Endothelial cell of umbilical vein (primary cell): ENCODE data around the gene IPO13. TPM values are rescaled to one million over a fixed set of nuclear protein-coding genes. Genes with fewer than 3 reads are reported as not detected.

Experiments
- BruUV-seq: library from RNA; stranded (reverse); fragments of 400-500 nt; replicated peaks from 2 replicates; lab custom pipeline; 2021; lab: Mats Ljungman, UMichigan
- CTCF ChIA-PET: fragments of 300-600, 350-600 bp; sonication (Branson Sonifier 250); formaldehyde crosslinking; loops from one replicate; lab custom pipeline; 2021; ENCODE audit warnings: antibody characterized with exemption, inconsistent platforms; lab: Charles Lee
- POLR2A ChIA-PET: fragments of 300-600, 350-600 bp; sonication (Branson Sonifier 250); formaldehyde crosslinking; loops from one replicate; lab custom pipeline; 2021; ENCODE audit warnings: antibody characterized with exemption, inconsistent platforms; lab: Charles Lee
- DNase-seq: peaks from one replicate; pipeline ENCODE4 v3.0.0-alpha.2; 2011; ENCODE audit warnings: low read depth, low spot score
- FAIRE-seq: peaks from 2 replicates; lab custom pipeline; 2011; peaks lifted over from hg19 to GRCh38; lab: Jason Lieb, UNC
- H2AFZ ChIP-seq: 2 replicates; pipeline ENCODE4 v1.6.0; 2012; ENCODE audit warnings: low read depth, low read length, control low read depth, inconsistent platforms
- H3K27ac ChIP-seq: 2 replicates; pipeline ENCODE4 v1.5.1; 2011; ENCODE audit warnings: low read depth, mild to moderate bottlenecking, control low read depth, low read length, moderate library complexity; ENCODE audit not compliant: insufficient read depth
- H3K27me3 ChIP-seq, 2 experiments: 2 replicates each; pipeline versions ENCODE4 v1.6.0 to v1.6.1; 2011; ENCODE audit warnings: low read length in 2 of 2, mixed read lengths in 1 of 2; ENCODE audit not compliant: control insufficient read depth in 2 of 2, insufficient read depth in 2 of 2
- H3K36me3 ChIP-seq, 2 experiments: 2 replicates in 1 of 2; 3 replicates in 1 of 2; pipeline ENCODE4 v1.5.1; 2011; ENCODE audit warnings: low read length in 2 of 2, mild to moderate bottlenecking in 1 of 2, moderate library complexity in 1 of 2; ENCODE audit not compliant: control insufficient read depth in 2 of 2, insufficient read depth in 2 of 2; ENCODE audit errors: extremely low read depth in 1 of 2
- H3K4me1 ChIP-seq: 3 replicates; pipeline ENCODE4 v1.5.1; 2011; ENCODE audit warnings: mild to moderate bottlenecking, low read length; ENCODE audit not compliant: control insufficient read depth, insufficient read depth; ENCODE audit errors: extremely low read depth
- H3K4me2 ChIP-seq: 2 replicates; pipeline ENCODE4 v1.6.1; 2011; ENCODE audit warnings: low read length, control low read depth, mixed read lengths; ENCODE audit not compliant: insufficient read depth
- H3K4me3 ChIP-seq, 3 experiments: fragments of 200-600 bp in 1 of 3; sonication (generic), shearing (Covaris generic) in 1 of 3; replicated peaks in 1 of 3; 2 replicates each; pipeline ENCODE4 v1.5.1; 2011 to 2016; ENCODE audit warnings: control low read depth in 3 of 3, low read length in 3 of 3, mild to moderate bottlenecking in 2 of 3, inconsistent platforms in 1 of 3, low read depth in 1 of 3, moderate library complexity in 1 of 3; ENCODE audit not compliant: insufficient read depth in 1 of 3
- H3K79me2 ChIP-seq: 2 replicates; pipeline ENCODE4 v1.6.0; 2012; ENCODE audit warnings: low read length, inconsistent platforms; ENCODE audit not compliant: control insufficient read depth, insufficient read depth
- H3K9ac ChIP-seq: replicated peaks from 2 replicates; pipeline ENCODE3; 2011; ENCODE audit warnings: low read length, control low read depth; ENCODE audit not compliant: insufficient read depth; ENCODE audit errors: extremely low read depth
- H3K9me1 ChIP-seq: replicated peaks from 3 replicates; pipeline ENCODE4 v1.6.0; 2011; ENCODE audit warnings: mild to moderate bottlenecking, low read length; ENCODE audit not compliant: control insufficient read depth, insufficient read depth; ENCODE audit errors: extremely low read depth
- H3K9me3 ChIP-seq: replicated peaks from 2 replicates; pipeline ENCODE4 v1.5.1; 2012; ENCODE audit warnings: low read length, inconsistent platforms; ENCODE audit not compliant: control insufficient read depth, insufficient read depth
- H4K20me1 ChIP-seq: replicated peaks from 2 replicates; pipeline ENCODE3; 2011; ENCODE audit warnings: mild to moderate bottlenecking, low read length; ENCODE audit not compliant: control insufficient read depth, insufficient read depth; ENCODE audit errors: extremely low read depth
- EZH2 ChIP-seq: IDR thresholded peaks from 2 replicates; pipeline ENCODE4 v1.6.1; 2012; ENCODE audit warnings: borderline replicate concordance, low read depth, mild to moderate bottlenecking, moderate library complexity, low read length, inconsistent platforms; ENCODE audit not compliant: severe bottlenecking
- FOS ChIP-seq: IDR thresholded peaks from 2 replicates; pipeline ENCODE4 v1.6.1; 2011; ENCODE audit warnings: mild to moderate bottlenecking, low read length, moderate library complexity, borderline replicate concordance; ENCODE audit not compliant: insufficient read depth
- GATA2 ChIP-seq: IDR thresholded peaks from 2 replicates; pipeline ENCODE4 v1.7.0; 2011; ENCODE audit warnings: low read depth, mild to moderate bottlenecking, moderate library complexity, mixed read lengths, low read length; ENCODE audit not compliant: insufficient read length, insufficient read depth
- JUN ChIP-seq: IDR thresholded peaks from 2 replicates; pipeline ENCODE4 v1.6.1; 2011; ENCODE audit warnings: borderline replicate concordance, low read depth; ENCODE audit not compliant: insufficient read length, insufficient read depth
- MAX ChIP-seq: IDR thresholded peaks from 2 replicates; pipeline ENCODE4 v1.6.1; 2011; ENCODE audit not compliant: insufficient read depth, insufficient read length
- MYC ChIP-seq: IDR thresholded peaks from one replicate; pipeline ENCODE4 v1.6.1; 2011; ENCODE audit warnings: mild to moderate bottlenecking, low read depth, low read length
- POLR2A ChIP-seq: IDR thresholded peaks from 2 replicates; pipeline ENCODE4 v1.6.1; 2012; ENCODE audit warnings: low read depth, mild to moderate bottlenecking, control low read depth, low read length
- POLR2AphosphoS5 ChIP-seq: IDR thresholded peaks from 2 replicates; pipeline ENCODE4 v1.6.1; 2012; ENCODE audit warnings: low read depth, mild to moderate bottlenecking, control low read depth, low read length, moderate library complexity; ENCODE audit not compliant: insufficient read depth
- dilution Hi-C: fragments of 300-500 bp; cut with MboI; formaldehyde crosslinking; loops from one replicate; pipeline ENCODE4 v1.15.0; 2019; ENCODE audit warnings: low sequenced_read_pairs; ENCODE audit not compliant: extremely low pct_ligation_motif_present
- intact Hi-C: fragments of 100-400 bp; cut with micrococcal nuclease; formaldehyde crosslinking; loops from one replicate; pipeline ENCODE4 v1.10.0; 2022
- polyA plus RNA-seq, 4 experiments: library from polyadenylated mRNA; depleted of rRNA in 3 of 4; stranded (reverse) in 3 of 4; unstranded in 1 of 4; fragments of >200 nt; gene quantifications; 2 replicates each; pipeline versions ENCODE4 v1.2.1 to v1.2.3, GENCODE V29; 2011 to 2012; ENCODE audit warnings: missing spikeins in 1 of 4
- total RNA-seq: library from RNA; stranded (reverse); gene quantifications from 2 replicates; pipeline ENCODE4 v1.2.3, GENCODE V29; 2021
- TF ChIP-seq, protein P1 (sequence below), 2 donors: IDR thresholded peaks; 1 replicate in 1 of 2; 2 replicates in 1 of 2; pipeline ENCODE4 v1.5.1; 2011; ENCODE audit warnings: low read length in 2 of 2, mild to moderate bottlenecking in 2 of 2, moderate library complexity in 2 of 2, control low read depth in 1 of 2, inconsistent platforms in 1 of 2, low read depth in 1 of 2; ENCODE audit not compliant: insufficient read depth in 1 of 2; ENCODE audit errors: extremely low read depth in 1 of 2

IPO13 gene
- total and polyA plus RNA-seq, 2 donors (not counting 3 experiments of a cell fraction or from before 2014, with no cell fraction given) = 28.9 to 29.3 TPM

- peak overlapping the region; percentile 38 for H3K9ac ChIP-seq
- H2AFZ ChIP-seq = peak overlapping the region; percentile 58
- intact Hi-C loops (loop anchor here (1.0 to 5.0 kb wide), 3 partner anchors 11 to 229 kb away; partner anchors contain the start of gene SLC6A9), dilution Hi-C loops (no loop called here)
- peak overlapping the region; percentile 67 for H3K4me2 ChIP-seq
- TF ChIP-seq POLR2A (no peak), MAX (no peak)
- TF ChIP-seq, protein P1, sequence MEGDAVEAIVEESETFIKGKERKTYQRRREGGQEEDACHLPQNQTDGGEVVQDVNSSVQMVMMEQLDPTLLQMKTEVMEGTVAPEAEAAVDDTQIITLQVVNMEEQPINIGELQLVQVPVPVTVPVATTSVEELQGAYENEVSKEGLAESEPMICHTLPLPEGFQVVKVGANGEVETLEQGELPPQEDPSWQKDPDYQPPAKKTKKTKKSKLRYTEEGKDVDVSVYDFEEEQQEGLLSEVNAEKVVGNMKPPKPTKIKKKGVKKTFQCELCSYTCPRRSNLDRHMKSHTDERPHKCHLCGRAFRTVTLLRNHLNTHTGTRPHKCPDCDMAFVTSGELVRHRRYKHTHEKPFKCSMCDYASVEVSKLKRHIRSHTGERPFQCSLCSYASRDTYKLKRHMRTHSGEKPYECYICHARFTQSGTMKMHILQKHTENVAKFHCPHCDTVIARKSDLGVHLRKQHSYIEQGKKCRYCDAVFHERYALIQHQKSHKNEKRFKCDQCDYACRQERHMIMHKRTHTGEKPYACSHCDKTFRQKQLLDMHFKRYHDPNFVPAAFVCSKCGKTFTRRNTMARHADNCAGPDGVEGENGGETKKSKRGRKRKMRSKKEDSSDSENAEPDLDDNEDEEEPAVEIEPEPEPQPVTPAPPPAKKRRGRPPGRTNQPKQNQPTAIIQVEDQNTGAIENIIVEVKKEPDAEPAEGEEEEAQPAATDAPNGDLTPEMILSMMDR (IDR thresholded peaks at IDR 0.05; ENCODE audit: extremely low read depth in 1 of 2, insufficient read depth in 1 of 2, low read depth in 1 of 2, low read length in 2 of 2) = no peak
- H3K27ac ChIP-seq = no peak overlapping the region
- ChIA-PET POLR2A (no interaction called here), CTCF (interaction anchor here (0.9 to 3.0 kb wide), 4 partner anchors 15 to 228 kb away, joined by 3 to 12 read pairs (median 6); partner anchors contain the start of gene ATP6V0B)
- DNase-seq (no peak), FAIRE-seq (no peak)
- peaks cover 0 to 1% of the 10 kb centered on the region in 2 experiments for H3K36me3 ChIP-seq
- BruUV-seq = no TSS peak
- H3K9me1 ChIP-seq = no peaks in the 10 kb centered on the region
- H4K20me1 ChIP-seq = no peaks in the 10 kb centered on the region
- H3K9me3 ChIP-seq = no peaks in the 10 kb centered on the region
- peaks cover 7% of the 10 kb centered on the region for H3K4me1 ChIP-seq
- peak overlapping the region; percentile 39 to 55 (median 49) for H3K4me3 ChIP-seq
- no peaks in the 10 kb centered on the region for H3K79me2 ChIP-seq
- no peaks in the 10 kb centered on the region for H3K27me3 ChIP-seq
These were observed 44.4 kb downstream of the IPO13 start for GRCh38 chr1:43991200-43991475.

- POLR2A ChIA-PET = no interaction called here
- CTCF ChIA-PET = interaction anchor here (0.7 to 3.3 kb wide), 6 partner anchors 11 to 228 kb away, joined by 3 to 14 read pairs (median 6); no protein-coding TSS in a partner anchor
- no TSS peak for BruUV-seq
- H3K9ac ChIP-seq = peak within 1 kb of the TSS; percentile 38
- peak within 1 kb of the TSS; percentile 58 for H2AFZ ChIP-seq
- H3K27ac ChIP-seq = no peak within 1 kb of the TSS
- dilution Hi-C loops (no loop called here), intact Hi-C loops (loop anchor here (1.0 to 5.0 kb wide), 3 partner anchors 11 to 229 kb away; partner anchors contain the start of gene SLC6A9)
- TF ChIP-seq MAX (peak; percentile 11), FOS (no peak), GATA2 (no peak), POLR2A (peak; percentile 41), JUN (no peak), EZH2 (no peak), MYC (no peak), POLR2AphosphoS5 (peak; percentile 39)
- TF ChIP-seq, protein P1 (IDR thresholded peaks at IDR 0.05; ENCODE audit: extremely low read depth in 1 of 2, insufficient read depth in 1 of 2, low read depth in 1 of 2, low read length in 2 of 2) = no peak
- no peaks in the 10 kb centered on the region for H3K9me1 ChIP-seq
- peaks cover 0 to 1% of the 10 kb centered on the region in 2 experiments for H3K36me3 ChIP-seq
- H3K27me3 ChIP-seq = no peaks in the 10 kb centered on the region
- peaks cover 7% of the 10 kb centered on the region for H3K4me1 ChIP-seq
- peak within 1 kb of the TSS; percentile 39 to 55 (median 49) for H3K4me3 ChIP-seq
- no peaks in the 10 kb centered on the region for H4K20me1 ChIP-seq
- H3K79me2 ChIP-seq = no peaks in the 10 kb centered on the region
- FAIRE-seq = peak; percentile 77
- no peaks in the 10 kb centered on the region for H3K9me3 ChIP-seq
- peak; percentile 59 for DNase-seq
- peak within 1 kb of the TSS; percentile 67 for H3K4me2 ChIP-seq
These were observed 44.9 kb downstream of the IPO13 start, which contains the start of gene CCDC24 for GRCh38 chr1:43991476-43992231. TSS of gene CCDC24 (plus strand) at chr1:43991599. CDS start at chr1:43991879, 280 bp downstream.
